Measurements from ENCODE around the gene ASTN2.

- TF ChIP-seq, protein P1, sequence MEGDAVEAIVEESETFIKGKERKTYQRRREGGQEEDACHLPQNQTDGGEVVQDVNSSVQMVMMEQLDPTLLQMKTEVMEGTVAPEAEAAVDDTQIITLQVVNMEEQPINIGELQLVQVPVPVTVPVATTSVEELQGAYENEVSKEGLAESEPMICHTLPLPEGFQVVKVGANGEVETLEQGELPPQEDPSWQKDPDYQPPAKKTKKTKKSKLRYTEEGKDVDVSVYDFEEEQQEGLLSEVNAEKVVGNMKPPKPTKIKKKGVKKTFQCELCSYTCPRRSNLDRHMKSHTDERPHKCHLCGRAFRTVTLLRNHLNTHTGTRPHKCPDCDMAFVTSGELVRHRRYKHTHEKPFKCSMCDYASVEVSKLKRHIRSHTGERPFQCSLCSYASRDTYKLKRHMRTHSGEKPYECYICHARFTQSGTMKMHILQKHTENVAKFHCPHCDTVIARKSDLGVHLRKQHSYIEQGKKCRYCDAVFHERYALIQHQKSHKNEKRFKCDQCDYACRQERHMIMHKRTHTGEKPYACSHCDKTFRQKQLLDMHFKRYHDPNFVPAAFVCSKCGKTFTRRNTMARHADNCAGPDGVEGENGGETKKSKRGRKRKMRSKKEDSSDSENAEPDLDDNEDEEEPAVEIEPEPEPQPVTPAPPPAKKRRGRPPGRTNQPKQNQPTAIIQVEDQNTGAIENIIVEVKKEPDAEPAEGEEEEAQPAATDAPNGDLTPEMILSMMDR (conservative IDR thresholded peaks at IDR 0.05) = peak; percentile 34
- no peak for TF ChIP-seq ZFX (IDR thresholded peaks at IDR 0.05)
These were observed 767.4 kb downstream of the ASTN2 start for GRCh38 chr9:116647515-116647809.
